Measurements from ENCODE around the gene ABCA1.

DNA sequence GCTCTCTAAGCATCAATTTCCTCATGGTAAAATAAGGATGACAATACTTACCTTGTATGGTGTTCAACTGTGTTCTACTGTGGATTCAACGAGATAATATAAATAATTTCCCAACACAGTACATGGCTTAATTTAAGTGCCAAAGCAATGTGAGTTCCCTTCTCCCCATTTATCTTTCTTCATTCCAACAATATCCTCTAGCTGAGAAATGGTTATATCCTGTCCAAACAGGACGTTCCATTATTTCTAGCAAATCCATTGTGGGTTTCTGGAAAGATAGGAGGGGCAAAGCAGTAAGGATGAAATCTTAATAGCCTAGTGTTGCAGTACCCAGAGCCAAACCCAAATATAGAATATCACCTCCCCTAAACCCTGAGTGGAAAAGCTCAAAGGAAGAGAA is 22.0 kb downstream of the ABCA1 start:
- TF ChIP-seq, protein P1, sequence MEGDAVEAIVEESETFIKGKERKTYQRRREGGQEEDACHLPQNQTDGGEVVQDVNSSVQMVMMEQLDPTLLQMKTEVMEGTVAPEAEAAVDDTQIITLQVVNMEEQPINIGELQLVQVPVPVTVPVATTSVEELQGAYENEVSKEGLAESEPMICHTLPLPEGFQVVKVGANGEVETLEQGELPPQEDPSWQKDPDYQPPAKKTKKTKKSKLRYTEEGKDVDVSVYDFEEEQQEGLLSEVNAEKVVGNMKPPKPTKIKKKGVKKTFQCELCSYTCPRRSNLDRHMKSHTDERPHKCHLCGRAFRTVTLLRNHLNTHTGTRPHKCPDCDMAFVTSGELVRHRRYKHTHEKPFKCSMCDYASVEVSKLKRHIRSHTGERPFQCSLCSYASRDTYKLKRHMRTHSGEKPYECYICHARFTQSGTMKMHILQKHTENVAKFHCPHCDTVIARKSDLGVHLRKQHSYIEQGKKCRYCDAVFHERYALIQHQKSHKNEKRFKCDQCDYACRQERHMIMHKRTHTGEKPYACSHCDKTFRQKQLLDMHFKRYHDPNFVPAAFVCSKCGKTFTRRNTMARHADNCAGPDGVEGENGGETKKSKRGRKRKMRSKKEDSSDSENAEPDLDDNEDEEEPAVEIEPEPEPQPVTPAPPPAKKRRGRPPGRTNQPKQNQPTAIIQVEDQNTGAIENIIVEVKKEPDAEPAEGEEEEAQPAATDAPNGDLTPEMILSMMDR (IDR thresholded peaks at IDR 0.05; ENCODE audit: low read depth, low read length), result no peak
- no peak for TF ChIP-seq EZH2phosphoT487 (IDR thresholded peaks at IDR 0.05; ENCODE audit: low read depth)

Data from OCI-LY3 (cell line).